LNCaP clone FGC (cell line): ENCODE data around the gene ARPP21.

Source experiments
- DNase-seq: peaks from one replicate; pipeline ENCODE4 v3.0.0-alpha.2; 2011; ENCODE audit warnings: low read depth
- H3K4me3 ChIP-seq: 2 replicates; pipeline ENCODE4 v1.5.1; 2011; ENCODE audit warnings: mild to moderate bottlenecking, low read depth, low read length, control low read depth
- CTCF ChIP-seq: IDR thresholded peaks from 2 replicates; pipeline ENCODE4 v1.5.1; 2012; ENCODE audit warnings: mild to moderate bottlenecking; ENCODE audit not compliant: control insufficient read depth, insufficient read depth; ENCODE audit errors: extremely low read depth

ARPP21 gene

GRCh38 chr3:35680866-35681650, 41.7 kb downstream of the ARPP21 start:
- DNase-seq, result no peak
- TF ChIP-seq CTCF, result no peak
- H3K4me3 ChIP-seq, result no peak overlapping the region

DNA sequence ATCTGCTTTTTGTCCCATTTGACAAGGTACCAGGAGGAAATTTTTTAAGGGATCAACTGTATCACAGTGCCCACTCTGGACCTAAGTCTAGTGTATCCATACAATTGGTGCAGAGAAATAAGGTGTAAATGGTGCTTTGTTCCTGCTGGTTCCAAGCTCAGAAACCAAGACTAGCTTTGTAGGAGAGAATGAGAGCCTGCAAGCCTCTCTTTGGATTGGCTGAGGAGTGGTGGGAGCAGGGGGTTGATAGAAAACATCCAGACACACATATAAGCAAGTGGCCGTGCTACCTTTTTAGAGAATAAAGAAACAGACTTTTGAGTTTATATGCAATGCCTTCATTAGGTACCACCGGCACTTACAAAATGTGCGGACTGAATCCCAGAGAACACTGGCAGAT, 45.8 kb downstream of the ARPP21 start:
- no peak for TF ChIP-seq CTCF
- no peak for DNase-seq
- H3K4me3 ChIP-seq, result no peak overlapping the region

GRCh38 chr3:35688826-35689225, 49.5 kb downstream of the ARPP21 start:
- H3K4me3 ChIP-seq, result no peak overlapping the region
- TF ChIP-seq CTCF, result no peak
- DNase-seq, result no peak

GRCh38 chr3:35690271-35690670, 50.9 kb downstream of the ARPP21 start:
- H3K4me3 ChIP-seq, result no peak overlapping the region
- DNase-seq, result no peak
- no peak for TF ChIP-seq CTCF

DNA sequence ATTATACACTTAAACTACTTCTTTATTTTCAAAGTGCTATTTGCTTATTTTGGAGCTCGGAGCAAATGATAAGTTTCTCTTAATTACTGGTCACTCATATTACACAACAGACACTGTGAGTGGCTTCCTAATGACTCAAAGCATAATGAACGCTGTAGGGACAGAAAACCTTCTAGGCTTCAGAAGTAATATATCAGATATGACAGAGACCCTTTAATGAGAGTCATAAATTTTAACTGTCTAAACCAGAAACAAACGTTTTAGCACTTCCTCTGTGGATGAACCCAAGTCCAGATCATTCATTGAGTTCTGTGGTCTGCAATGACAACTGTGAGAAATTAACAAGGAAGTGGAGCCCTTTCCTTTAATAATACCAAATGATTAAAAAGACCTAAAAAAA, 66.6 kb downstream of the ARPP21 start:
- no peak for TF ChIP-seq CTCF
- no peak for DNase-seq

DNA sequence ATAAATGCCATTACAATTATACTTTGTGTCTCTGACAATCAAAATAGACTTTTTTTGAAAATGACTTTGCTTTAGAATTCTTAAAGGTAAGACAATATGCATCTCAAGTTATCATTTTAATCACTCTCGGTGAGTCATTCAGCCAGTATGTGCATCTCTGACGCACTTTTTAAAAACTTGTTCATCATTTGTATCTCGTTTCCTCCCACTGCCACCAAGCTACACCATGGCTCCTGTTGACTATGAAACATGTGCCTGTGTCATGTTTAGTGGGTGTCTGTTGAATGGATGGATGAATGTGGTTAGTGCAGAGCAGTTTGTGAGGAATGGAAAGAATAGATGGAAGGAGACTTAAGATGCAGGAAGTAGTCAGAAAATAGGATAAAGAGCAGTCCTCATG, 68.6 kb downstream of the ARPP21 start:
- no peak overlapping the region for H3K4me3 ChIP-seq
- TF ChIP-seq CTCF, result no peak
- DNase-seq, result no peak

More for the DNA sequence above, 66.6 kb downstream of the ARPP21 start:
- H3K4me3 ChIP-seq, result no peak overlapping the region

- DNase-seq, result no peak
- no peak overlapping the region for H3K4me3 ChIP-seq
- TF ChIP-seq CTCF, result no peak
Observed at GRCh38 chr3:35708394-35709271, 69.3 kb downstream of the ARPP21 start.
